ENCODE measurements around the gene DUSP23.

DUSP23 gene

DNA sequence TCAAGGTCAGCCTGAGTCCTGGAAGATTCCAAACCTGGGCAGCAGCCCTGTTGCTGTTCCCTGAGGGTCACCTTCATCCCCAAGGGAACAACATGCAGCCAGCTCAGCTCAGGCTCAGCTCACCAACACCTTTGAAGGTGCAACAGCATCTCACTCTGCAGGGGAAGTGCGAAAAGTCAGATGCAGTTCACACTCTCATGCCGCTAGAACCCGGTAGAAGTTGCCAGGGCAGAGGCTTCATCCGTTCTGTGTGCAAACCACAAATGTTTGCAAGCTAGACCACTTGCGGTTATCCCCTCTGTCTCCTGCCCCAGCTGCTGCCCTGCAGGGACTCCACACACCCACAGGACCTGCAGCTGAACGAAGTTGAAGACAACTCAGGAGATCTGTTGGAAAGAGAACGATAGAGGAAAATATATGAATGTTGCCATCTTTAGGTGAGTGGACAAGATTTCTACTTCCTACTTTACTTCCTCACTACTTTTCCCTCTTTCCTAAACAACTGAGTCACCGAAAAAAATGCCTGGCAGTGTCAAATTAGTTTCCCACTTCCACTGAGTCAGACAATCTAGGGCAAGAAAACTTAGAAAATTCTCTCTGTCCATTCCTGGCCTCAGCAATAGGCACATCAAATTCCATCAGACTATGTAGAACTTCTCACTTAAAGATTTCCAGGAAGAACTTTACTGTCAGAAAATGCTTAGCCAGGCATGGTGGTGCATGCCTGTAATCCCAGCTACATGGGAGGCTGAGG lies 19.6 kb downstream of the DUSP23 start:
- Histone ChIP-seq H3K36me3 (ENCODE audit: insufficient read depth, low read length) (no peaks in the 10 kb centered on the region), H3K9ac (ENCODE audit: low read depth, low read length) (no peak overlapping the region), H3K9me3 (ENCODE audit: control insufficient read depth, insufficient read depth, low read length) (no peaks in the 10 kb centered on the region), H3K4me1 (ENCODE audit: insufficient read depth, low read length) (no peaks in the 10 kb centered on the region)

DNA sequence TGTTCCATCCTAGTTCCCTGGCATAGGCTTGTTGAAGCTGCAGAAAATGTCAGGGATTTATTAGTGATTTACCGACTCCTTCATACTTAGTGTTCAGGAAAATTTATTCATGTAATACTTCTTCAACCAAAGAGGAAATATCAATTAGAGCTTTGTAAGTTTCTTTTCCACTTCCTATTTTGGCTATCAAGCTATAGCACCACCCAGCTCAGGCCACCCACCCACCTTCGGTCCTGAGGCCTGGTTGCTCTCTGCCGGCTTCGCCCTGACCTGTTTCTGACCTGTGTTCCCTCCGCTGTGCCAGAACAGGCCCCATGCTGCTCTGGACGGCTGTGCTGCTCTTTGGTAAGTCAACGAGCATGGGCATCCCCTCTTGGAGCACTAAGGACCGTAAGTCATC lies 21.3 kb downstream of the DUSP23 start, which contains the start of gene FCRL6:
TSS of gene FCRL6 (plus strand) at position 250 of the 400 bp plus-strand sequence. CDS start at position 315, 65 bp downstream.
- H3K9ac ChIP-seq (ENCODE audit: low read depth, low read length) = no peak within 1 kb of the TSS
- no peaks in the 10 kb centered on the region for H3K9me3 ChIP-seq (ENCODE audit: control insufficient read depth, insufficient read depth, low read length)
- no peaks in the 10 kb centered on the region for H3K4me1 ChIP-seq (ENCODE audit: insufficient read depth, low read length)
- H3K36me3 ChIP-seq (ENCODE audit: insufficient read depth, low read length) = no peaks in the 10 kb centered on the region

DNA sequence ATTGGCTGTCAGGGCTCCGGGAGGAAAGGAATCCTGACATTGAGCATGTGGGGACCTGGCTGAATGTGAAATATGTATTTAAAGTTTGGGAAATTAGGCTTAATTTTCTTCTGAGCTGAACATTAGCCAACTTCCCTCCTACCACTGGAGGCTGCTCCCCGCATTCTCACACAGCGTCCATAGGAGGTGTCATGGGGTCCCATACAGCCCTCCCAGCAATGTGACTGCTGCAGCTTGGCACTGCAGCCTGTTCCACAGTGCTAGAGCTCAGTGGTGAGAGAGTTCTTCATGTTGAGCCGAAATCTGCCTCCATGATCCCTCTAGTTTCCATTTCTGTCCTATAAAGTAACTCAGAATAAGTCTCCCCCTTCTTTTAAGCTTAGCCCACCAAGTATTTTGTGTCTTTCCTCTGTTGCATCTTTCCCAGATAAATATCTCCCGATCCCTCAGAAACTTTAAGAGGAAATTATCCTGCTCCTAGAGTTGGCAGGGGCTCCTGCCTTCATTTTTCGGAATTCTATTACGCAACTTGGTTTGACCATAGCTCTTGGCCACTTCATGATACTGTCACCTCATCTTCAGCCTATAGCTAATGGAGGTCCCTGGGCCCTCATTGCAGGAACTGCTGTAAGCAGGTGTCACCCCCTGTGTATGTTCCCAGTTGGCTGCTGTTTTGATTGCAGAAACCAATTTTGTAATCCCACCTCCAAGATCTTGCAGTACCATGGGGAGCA lies 23.4 kb downstream of the DUSP23 start:
- no peak overlapping the region for H3K9ac ChIP-seq (ENCODE audit: low read depth, low read length)
- H3K9me3 ChIP-seq (ENCODE audit: control insufficient read depth, insufficient read depth, low read length) = no peaks in the 10 kb centered on the region
- no peaks in the 10 kb centered on the region for H3K36me3 ChIP-seq (ENCODE audit: insufficient read depth, low read length)
- H3K4me1 ChIP-seq (ENCODE audit: insufficient read depth, low read length) = no peaks in the 10 kb centered on the region

DNA sequence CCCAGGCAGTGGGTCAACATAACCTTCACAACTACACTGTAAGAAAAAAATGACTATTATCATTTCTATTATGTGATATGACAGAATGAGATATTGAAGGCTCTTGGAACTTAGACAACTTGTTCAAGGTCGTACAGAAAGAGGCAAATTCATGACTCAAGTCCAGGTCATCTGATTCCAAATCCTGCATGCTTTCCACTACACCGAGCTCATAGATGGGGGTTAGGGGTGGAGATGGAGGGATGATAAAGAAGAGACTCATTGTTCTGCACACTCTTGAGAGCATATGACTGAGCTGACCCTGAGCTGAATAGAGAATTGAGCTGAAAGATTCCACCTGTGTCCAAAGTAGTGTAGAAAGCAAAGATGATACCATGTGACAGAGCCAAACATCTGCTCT lies 24.2 kb downstream of the DUSP23 start:
- no peak overlapping the region for H3K9ac ChIP-seq (ENCODE audit: low read depth, low read length)

DNA sequence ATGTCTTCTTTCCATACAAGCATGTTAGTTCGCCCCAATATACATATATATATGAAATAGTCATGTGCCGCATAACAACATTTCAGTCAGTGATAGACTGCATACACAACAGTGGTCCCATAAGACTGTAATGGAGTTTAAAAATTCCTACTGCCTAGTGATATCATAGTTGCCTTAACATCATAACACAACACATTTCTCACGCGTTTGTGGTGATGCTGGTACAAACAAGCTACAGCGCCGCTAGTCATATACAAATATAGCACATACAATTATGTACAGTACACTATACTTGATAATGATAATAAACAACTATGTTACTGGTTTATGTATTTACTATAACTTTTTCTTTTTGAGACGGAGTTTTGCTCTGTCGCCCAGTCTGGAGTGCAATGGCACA lies 35.2 kb downstream of the DUSP23 start:
- Histone ChIP-seq H3K9ac (ENCODE audit: low read depth, low read length) (no peak overlapping the region), H3K4me1 (ENCODE audit: insufficient read depth, low read length) (no peaks in the 10 kb centered on the region), H3K36me3 (ENCODE audit: insufficient read depth, low read length) (no peaks in the 10 kb centered on the region), H3K9me3 (ENCODE audit: control insufficient read depth, insufficient read depth, low read length) (no peaks in the 10 kb centered on the region)

More for the DNA sequence above, 24.2 kb downstream of the DUSP23 start:
- no peaks in the 10 kb centered on the region for H3K4me1 ChIP-seq (ENCODE audit: insufficient read depth, low read length)
- no peaks in the 10 kb centered on the region for H3K36me3 ChIP-seq (ENCODE audit: insufficient read depth, low read length)
- no peaks in the 10 kb centered on the region for H3K9me3 ChIP-seq (ENCODE audit: control insufficient read depth, insufficient read depth, low read length)

DNA sequence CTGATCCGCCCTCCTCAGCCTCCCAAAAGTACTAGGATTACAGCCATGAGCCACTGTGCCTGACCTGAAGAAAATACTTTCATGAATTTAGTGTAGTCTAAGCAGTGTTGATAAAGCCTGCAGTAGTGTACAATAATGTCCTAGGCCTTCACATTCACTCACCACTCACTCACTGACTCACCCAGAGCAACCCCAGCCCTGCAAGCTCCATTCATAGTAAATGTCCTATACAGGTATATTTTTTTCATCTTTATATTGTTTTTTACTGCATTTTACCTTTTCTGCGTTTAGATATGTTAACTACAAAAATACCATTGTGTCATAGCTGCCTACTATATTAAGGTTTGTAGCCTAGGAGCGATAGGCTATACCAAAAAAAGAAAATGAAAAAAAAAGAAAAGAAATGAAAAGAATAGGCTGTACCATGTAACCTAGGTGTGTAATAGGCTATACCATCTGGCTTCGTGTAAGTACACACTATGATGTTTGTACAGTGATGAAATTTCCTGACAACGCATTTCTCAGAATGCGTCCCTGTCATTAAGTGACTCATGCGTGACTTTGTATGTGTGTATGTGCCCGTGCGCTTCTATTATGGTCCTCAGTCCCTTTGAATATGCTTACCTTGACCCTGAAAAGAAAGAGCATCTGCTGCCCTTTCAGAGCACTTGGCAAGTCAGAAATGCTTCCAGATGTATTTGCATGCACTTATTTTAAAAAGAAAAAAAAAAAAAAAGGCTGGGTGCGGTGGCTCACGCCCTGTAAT lies 36.7 kb downstream of the DUSP23 start:
- H3K9me3 ChIP-seq (ENCODE audit: control insufficient read depth, insufficient read depth, low read length) = no peaks in the 10 kb centered on the region
- no peak overlapping the region for H3K9ac ChIP-seq (ENCODE audit: low read depth, low read length)
- no peaks in the 10 kb centered on the region for H3K4me1 ChIP-seq (ENCODE audit: insufficient read depth, low read length)
- H3K36me3 ChIP-seq (ENCODE audit: insufficient read depth, low read length) = no peaks in the 10 kb centered on the region

DNA sequence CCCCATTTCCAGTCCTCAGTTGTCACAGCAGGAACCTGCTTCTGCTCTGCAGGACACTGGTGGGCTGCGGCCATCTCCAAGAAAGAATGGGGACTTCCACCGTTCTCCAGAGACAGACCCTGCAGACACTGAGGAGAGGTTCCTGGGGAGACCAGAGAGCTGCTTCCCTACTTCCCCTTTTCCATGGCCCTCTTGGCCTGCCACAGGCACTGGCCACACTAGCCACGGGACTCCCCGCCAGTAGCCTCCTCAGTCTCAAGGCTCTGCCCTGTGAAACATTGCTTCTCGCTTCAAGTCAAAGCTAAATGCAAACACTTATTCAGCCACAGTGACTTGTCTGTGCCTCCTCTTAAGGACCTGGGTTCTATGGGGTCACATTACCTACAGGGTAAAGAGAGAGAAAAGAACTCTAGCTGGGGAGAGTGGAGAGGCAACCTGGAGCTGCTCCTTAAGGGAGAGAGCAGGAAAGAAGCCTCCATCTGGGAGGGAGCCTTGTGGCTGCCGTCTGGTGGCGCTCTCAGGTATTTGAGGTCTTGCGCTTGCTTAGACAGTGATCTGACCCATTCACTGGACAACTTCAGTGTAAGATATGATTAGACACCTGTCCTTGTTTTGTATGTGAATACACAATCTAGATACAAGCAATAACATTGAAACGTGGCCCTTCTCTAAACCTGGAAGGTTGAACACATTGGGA lies 40.6 kb downstream of the DUSP23 start:
- Histone ChIP-seq H3K36me3 (ENCODE audit: insufficient read depth, low read length) (no peaks in the 10 kb centered on the region), H3K9ac (ENCODE audit: low read depth, low read length) (no peak overlapping the region), H3K9me3 (ENCODE audit: control insufficient read depth, insufficient read depth, low read length) (no peaks in the 10 kb centered on the region), H3K4me1 (ENCODE audit: insufficient read depth, low read length) (peaks cover 5% of the 10 kb centered on the region; the same call in 1 of the 2 replicates)

DNA sequence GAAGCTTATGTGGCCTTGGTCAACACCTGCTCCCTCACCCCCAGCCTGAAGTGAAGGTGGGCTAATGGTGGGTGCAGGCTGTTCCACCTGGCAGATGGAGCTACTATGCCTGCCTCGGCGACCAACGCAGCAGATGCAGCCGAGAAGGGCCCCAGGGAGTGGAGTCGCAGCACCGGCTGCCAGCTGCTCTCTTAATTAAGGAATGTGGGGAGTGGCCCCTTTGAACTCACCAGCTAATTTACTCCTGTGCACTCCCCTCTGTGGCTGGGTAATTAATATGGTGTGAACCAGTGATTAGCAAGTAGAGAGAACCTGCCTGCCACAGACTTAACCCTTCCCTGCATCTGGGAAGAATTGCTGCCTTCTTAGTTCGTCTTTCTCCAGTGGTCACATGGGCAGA lies 42.6 kb downstream of the DUSP23 start:
- H3K9ac ChIP-seq (ENCODE audit: low read depth, low read length) = no peak overlapping the region
- H3K4me1 ChIP-seq (ENCODE audit: insufficient read depth, low read length) = peaks cover 5% of the 10 kb centered on the region; the same call in 1 of the 2 replicates
- no peaks in the 10 kb centered on the region for H3K9me3 ChIP-seq (ENCODE audit: control insufficient read depth, insufficient read depth, low read length)
- H3K36me3 ChIP-seq (ENCODE audit: insufficient read depth, low read length) = no peaks in the 10 kb centered on the region

DNA sequence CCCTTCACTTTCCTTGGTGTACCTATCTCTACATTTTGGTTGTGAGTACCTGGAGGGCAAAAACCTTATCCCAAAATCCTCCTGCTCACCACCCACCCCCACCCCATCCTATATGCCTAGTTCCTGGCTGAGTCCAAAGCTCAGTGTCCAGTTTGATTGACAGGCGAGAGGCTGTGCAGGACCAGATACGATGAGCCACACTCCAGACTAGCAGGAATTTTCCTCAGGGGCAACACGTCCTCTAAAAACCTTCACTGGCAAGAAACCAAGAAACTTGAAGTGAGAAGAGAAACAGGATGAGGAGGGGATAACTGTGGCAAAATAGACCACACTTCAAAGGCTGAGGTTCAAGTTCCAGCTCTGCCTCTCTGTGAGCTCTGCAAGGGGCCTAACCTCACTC lies 44.8 kb downstream of the DUSP23 start:
- Histone ChIP-seq H3K36me3 (ENCODE audit: insufficient read depth, low read length) (no peaks in the 10 kb centered on the region), H3K9ac (ENCODE audit: low read depth, low read length) (no peak overlapping the region), H3K4me1 (ENCODE audit: insufficient read depth, low read length) (peaks cover 9% of the 10 kb centered on the region; the same call in 1 of the 2 replicates), H3K9me3 (ENCODE audit: control insufficient read depth, insufficient read depth, low read length) (no peaks in the 10 kb centered on the region)

DNA sequence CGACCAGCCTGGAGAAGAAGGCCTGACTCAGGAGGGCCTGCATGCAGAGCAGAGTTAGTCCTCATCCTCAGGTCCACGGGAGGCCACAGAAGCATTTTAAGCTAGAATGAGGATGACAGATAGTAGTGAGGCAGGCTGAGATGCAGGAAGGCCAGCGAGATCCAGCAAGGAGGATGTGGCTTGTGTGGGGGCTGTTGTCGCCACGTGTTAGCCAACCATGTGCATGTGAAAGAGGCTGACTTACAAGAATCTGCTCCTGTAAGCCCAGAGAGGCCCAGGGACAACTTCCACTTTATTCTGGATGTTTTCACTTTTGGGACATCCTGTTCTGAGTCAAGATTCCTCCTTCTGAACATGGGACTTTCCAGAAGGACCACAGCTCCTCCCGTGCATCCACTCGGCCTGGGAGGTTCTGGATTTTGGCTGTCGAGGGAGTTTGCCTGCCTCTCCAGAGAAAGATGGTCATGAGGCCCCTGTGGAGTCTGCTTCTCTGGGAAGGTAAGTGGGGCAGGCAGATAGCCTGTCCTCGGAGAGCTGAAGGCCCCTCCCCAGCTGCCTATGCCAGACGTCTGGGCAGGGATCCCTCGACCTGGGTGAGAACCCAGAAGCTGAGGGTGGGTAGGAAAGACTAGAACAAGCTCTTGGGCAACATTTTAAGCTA lies 45.8 kb downstream of the DUSP23 start, which contains the start of gene SLAMF8:
TSS of gene SLAMF8 (plus strand) at position 433 of the 661 bp plus-strand sequence. CDS start at position 459, 26 bp downstream.
- Histone ChIP-seq H3K36me3 (ENCODE audit: insufficient read depth, low read length) (no peaks in the 10 kb centered on the region), H3K9ac (ENCODE audit: low read depth, low read length) (no peak within 1 kb of the TSS), H3K9me3 (ENCODE audit: control insufficient read depth, insufficient read depth, low read length) (no peaks in the 10 kb centered on the region), H3K4me1 (ENCODE audit: insufficient read depth, low read length) (peaks cover 9% of the 10 kb centered on the region; the same call in 1 of the 2 replicates)

DNA sequence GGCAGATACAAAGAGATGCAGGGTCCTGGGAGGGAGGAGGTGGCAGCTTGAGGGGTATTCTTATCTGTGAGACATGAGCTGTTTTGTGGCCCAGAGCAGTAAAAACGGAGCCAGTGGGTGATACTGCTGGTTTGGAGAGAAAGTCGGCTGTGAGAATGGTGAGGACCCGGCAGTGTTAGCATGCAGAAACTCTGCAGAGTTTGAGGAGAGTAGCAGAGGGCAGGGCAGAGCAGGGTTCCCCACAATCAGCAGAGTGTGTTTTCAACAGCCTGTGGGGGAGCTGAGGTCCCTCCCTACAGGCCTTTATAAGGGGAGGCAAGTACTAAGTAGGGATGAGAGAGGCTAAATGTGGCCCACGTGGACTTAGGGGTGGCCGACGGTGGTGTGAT lies 46.3 kb downstream of the DUSP23 start:
- H3K36me3 ChIP-seq (ENCODE audit: insufficient read depth, low read length) = no peaks in the 10 kb centered on the region

DNA sequence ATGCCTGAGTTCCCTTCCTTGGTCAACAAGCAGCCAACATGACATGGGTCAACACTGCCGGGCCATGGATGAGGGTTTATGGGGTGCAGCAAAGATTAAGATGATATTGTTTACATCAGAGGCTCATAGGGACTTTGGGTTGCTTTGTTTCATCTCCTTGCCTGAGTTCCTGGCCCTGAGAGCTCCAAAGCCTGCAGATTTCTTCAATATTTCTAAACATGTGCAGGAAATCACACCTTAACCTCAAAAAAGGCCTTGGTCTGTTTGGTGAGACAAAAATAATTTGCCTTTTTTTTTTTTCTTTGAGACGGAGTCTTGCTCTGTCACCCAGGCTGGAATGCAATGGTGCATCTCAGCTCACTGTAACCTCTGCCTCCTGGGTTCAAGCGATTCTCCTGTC lies 46.8 kb downstream of the DUSP23 start:
- Histone ChIP-seq H3K36me3 (ENCODE audit: insufficient read depth, low read length) (no peaks in the 10 kb centered on the region), H3K9me3 (ENCODE audit: control insufficient read depth, insufficient read depth, low read length) (no peaks in the 10 kb centered on the region), H3K9ac (ENCODE audit: low read depth, low read length) (no peak overlapping the region), H3K4me1 (ENCODE audit: insufficient read depth, low read length) (peaks cover 12% of the 10 kb centered on the region; the same call in 1 of the 2 replicates)

More for the DNA sequence above, 46.3 kb downstream of the DUSP23 start:
- Histone ChIP-seq H3K9ac (ENCODE audit: low read depth, low read length) (no peak overlapping the region), H3K9me3 (ENCODE audit: control insufficient read depth, insufficient read depth, low read length) (no peaks in the 10 kb centered on the region), H3K4me1 (ENCODE audit: insufficient read depth, low read length) (peaks cover 9% of the 10 kb centered on the region; the same call in 1 of the 2 replicates)

DNA sequence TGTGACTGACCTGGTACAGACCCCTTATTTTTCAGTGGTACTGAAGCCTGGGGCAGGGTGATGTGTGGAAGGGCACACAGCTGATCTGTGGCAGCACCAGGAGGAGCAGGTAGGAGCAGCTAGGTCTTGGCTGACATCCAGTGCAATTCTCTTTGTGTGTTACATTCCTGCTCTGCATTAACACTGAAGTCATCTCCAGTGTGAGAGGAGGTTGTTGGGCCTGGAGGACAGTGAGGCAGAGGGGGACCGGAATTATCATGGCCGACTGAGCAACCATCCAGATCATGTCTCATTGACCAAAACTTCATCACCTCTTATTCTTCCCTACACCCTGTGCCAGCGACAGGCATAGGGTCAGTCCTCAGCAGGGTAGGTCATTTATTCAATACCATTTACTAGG lies 47.4 kb downstream of the DUSP23 start:
- Histone ChIP-seq H3K36me3 (ENCODE audit: insufficient read depth, low read length) (no peaks in the 10 kb centered on the region), H3K4me1 (ENCODE audit: insufficient read depth, low read length) (peaks cover 12% of the 10 kb centered on the region; the same call in 1 of the 2 replicates), H3K9ac (ENCODE audit: low read depth, low read length) (no peak overlapping the region), H3K9me3 (ENCODE audit: control insufficient read depth, insufficient read depth, low read length) (no peaks in the 10 kb centered on the region)

Data from ES-I3 (cell line).